RWPE2 (cell line): ENCODE measurements around the gene ADIPOQ.
"Not testable (repeated sequence)": the region's sequence is repeated elsewhere in the genome, so short reads cannot be mapped to it uniquely, and the experiment has no call there.

ENCODE experiments used
- ATAC-seq: fragments of 200-7000 bp; cut with Tn5 transposase; 3 replicates; pipeline ENCODE4 v1.9.1; 2021; ENCODE audit warnings: low read depth
- DNase-seq: peaks from one replicate; pipeline ENCODE4 v3.0.0-alpha.2; 2020; ENCODE audit warnings: low spot score
- H3K27ac ChIP-seq: fragments of 450-650 bp; 2 replicates; pipeline ENCODE4 v1.5.1; 2017; ENCODE audit warnings: mild to moderate bottlenecking; ENCODE audit not compliant: poor library complexity, severe bottlenecking
- H3K27me3 ChIP-seq: fragments of 250-450 bp; sonication (Bioruptor Pico); 2 replicates; pipeline ENCODE4 v1.5.1; 2021; ENCODE audit warnings: mild to moderate bottlenecking, moderate library complexity; ENCODE audit not compliant: insufficient read depth, poor library complexity, severe bottlenecking
- H3K36me3 ChIP-seq: fragments of 250-450 bp; sonication (Bioruptor Pico); 2 replicates; pipeline ENCODE4 v1.5.1; 2020; ENCODE audit warnings: low read depth, mild to moderate bottlenecking, moderate library complexity
- H3K4me1 ChIP-seq: fragments of 250-450 bp; sonication (Bioruptor Pico); 2 replicates; pipeline ENCODE4 v1.5.1; 2021; ENCODE audit warnings: mild to moderate bottlenecking, moderate library complexity; ENCODE audit not compliant: insufficient read depth, poor library complexity, severe bottlenecking
- H3K4me3 ChIP-seq: fragments of 250-450 bp; sonication (Bioruptor Pico); 2 replicates; pipeline ENCODE4 v1.5.1; 2021; ENCODE audit warnings: mild to moderate bottlenecking, moderate library complexity; ENCODE audit not compliant: severe bottlenecking
- H3K9me3 ChIP-seq: fragments of 250-450 bp; sonication (Bioruptor Pico); 2 replicates; pipeline ENCODE4 v1.5.1; 2021; ENCODE audit warnings: mild to moderate bottlenecking, moderate library complexity; ENCODE audit not compliant: severe bottlenecking
- TF ChIP-seq, protein P1 (sequence below): fragments of 450-650 bp; IDR thresholded peaks from one replicate; pipeline ENCODE4 v1.5.1; 2017; ENCODE audit warnings: mild to moderate bottlenecking, moderate library complexity; ENCODE audit not compliant: poor library complexity, severe bottlenecking

ADIPOQ gene

DNA sequence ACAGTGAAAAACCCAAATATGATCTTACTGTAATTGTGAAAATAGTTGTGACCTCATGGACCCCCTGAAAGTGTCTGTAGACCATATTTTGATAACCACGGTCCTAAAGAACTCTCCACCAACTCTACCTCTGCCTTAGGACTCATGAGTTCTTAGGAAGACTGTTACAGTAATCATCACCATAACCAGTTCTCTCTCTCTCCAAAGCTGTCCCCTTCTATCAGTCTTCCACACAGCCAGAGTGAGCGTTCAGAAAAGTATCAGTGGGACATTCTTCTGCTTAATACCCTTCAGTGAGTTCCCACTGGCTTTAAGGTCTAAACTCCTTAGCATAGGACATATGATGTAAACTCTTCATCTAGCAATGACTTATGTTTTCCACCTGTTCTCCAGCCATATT lies 60.2 kb downstream of the ADIPOQ start:
- ATAC-seq, result no peak
- Histone ChIP-seq H3K4me3 (no peak overlapping the region), H3K36me3 (no peaks in the 10 kb centered on the region), H3K27me3 (no peaks in the 10 kb centered on the region), H3K9me3 (no peaks in the 10 kb centered on the region), H3K4me1 (peaks cover 9% of the 10 kb centered on the region), H3K27ac (no peak overlapping the region)
- TF ChIP-seq, protein P1, sequence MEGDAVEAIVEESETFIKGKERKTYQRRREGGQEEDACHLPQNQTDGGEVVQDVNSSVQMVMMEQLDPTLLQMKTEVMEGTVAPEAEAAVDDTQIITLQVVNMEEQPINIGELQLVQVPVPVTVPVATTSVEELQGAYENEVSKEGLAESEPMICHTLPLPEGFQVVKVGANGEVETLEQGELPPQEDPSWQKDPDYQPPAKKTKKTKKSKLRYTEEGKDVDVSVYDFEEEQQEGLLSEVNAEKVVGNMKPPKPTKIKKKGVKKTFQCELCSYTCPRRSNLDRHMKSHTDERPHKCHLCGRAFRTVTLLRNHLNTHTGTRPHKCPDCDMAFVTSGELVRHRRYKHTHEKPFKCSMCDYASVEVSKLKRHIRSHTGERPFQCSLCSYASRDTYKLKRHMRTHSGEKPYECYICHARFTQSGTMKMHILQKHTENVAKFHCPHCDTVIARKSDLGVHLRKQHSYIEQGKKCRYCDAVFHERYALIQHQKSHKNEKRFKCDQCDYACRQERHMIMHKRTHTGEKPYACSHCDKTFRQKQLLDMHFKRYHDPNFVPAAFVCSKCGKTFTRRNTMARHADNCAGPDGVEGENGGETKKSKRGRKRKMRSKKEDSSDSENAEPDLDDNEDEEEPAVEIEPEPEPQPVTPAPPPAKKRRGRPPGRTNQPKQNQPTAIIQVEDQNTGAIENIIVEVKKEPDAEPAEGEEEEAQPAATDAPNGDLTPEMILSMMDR, result no peak
- no peak for DNase-seq

DNA sequence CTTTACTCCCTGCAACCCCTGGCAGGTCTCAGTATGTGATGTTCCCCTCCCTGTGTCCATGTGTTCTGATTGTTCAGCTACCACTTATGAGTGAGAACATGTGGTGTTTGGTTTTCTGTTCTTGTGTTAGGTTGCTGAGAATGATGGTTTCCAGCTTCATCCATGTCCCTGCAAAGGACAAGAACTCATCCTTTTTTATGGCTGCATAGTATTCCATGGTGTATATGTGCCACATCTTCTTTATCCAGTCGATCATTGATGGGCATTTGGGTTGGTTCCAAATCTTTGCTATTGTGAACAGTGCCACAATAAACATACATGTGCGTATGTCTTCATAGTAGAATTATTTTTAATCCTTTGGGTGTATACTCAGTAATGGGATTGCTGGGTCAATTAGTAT lies 61.2 kb downstream of the ADIPOQ start:
- not testable (repeated sequence) for H3K9me3 ChIP-seq, H3K27ac ChIP-seq, H3K4me1 ChIP-seq, DNase-seq, H3K36me3 ChIP-seq, H3K4me3 ChIP-seq, H3K27me3 ChIP-seq, ATAC-seq

DNA sequence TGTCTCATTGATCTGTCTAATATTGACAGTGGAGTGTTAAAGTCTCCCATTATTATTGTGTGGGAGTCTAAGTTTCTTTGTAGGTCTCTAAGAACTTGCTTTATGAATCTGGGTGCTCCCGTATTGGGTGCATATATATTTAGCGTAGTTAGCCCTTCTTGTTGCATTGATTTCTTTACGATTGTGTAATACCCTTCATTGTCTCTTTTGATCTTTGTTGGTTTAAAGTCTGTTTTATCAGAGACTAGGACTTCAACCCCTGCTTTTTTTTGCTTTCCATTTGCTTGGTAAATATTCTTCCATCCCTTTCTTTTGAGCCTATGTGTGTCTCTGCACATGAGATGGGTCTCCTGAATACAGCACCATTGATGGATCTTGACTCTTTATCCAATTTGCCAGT lies 64.6 kb downstream of the ADIPOQ start:
- not testable (repeated sequence) for H3K4me1 ChIP-seq, H3K4me3 ChIP-seq, H3K9me3 ChIP-seq, H3K36me3 ChIP-seq, H3K27me3 ChIP-seq, H3K27ac ChIP-seq, DNase-seq, ATAC-seq
